HCEC 1CT (cell line): Measurements from ENCODE around the gene CCDC38.
A peak's percentile ranks its signal among the peaks of the same experiment; 100 is the strongest.

Experiments
- DNase-seq: peaks from one replicate; pipeline ENCODE4 v3.0.0-alpha.2; 2017

Gene CCDC38

DNA sequence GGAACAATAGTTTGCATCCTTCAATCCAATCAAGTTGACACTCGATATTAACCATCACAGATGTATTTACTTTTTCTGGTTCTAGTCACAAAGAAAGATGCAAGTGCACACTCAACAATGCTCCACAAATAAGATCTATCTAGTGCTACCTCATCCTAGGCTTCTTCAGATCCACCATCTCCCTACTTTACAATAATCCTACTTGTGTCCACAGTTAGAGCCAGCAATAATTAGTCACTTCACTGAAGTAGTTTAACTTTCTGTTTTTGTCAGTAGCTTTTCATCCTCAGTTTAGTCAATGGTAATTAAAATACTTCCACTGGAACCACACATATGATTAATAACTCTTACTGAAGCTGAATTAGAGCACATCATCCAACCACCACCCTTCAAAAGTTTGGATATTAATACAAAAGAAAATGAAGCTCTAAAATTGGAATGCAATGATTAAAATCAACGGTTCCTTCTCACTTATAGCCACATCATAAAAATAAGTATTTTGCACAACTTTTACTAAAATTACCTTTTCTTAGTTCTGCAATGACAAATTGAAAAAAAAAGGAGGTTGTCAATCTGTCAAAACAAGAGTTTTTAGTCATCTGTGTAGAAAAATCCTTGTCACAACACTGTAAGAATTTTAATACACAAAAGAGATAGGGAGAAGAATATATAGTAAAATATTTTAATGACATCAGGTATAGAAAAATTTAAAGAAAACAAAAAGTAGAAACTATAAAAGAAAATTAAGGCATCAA is 111.9 kb downstream of the CCDC38 start:
- DNase-seq, result no peak

DNA sequence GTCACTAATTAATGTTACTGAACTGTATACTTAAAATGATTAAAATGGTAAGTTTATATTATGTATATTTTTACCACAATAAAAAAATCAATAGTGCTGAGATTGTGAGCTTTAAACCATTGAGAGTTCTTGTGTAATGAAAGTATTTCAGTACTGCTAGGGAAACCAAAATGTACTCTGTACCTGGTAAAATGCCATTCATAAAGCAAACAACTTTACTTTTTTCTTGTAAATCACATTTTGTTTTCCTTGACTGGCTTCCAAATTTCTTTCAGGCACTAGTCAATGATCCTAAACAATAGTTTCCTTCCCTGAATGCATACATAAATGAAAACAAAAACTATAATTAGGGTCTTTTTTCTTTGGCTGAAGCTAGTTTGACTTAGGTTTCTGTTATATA is 113.0 kb downstream of the CCDC38 start:
- DNase-seq, result no peak

DNA sequence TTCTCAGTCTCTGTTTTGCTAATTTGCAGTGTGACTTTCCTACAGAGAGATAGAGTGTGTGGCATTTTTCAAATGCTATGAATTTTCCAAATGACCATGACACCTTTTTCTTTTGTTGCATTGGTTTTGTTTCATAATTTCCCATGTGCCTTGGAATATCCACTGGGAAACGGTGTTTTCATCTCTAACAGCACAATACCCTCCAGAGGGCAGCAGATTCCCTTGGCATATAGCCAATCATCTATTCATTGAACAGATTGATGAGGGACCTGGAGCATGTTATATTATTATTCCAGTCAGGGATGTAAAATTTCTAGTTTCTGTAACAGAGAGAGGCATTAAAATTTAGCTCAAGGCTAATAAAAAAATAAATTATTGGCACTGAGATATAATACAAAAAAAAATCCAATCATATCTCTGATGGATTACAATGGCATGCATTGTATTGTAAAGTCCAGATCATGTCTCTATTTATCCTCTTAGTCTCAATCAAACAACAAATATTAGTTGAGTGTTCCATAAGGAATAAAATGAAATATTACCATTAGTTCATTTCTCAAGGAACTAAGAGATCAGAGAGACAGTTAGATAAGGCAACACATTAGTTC is 122.2 kb downstream of the CCDC38 start:
- peak; percentile 52 for DNase-seq
